CD4-positive, alpha-beta T cell treated with Interleukin-6 at 100 ng/mL for 8 hours (primary cell): ENCODE data around the gene FAM219B.

Experiments
- DNase-seq: peaks from one replicate; pipeline ENCODE4 v3.0.0-alpha.2; 2020; ENCODE audit warnings: mixed read lengths, low spot score

Gene FAM219B

DNA sequence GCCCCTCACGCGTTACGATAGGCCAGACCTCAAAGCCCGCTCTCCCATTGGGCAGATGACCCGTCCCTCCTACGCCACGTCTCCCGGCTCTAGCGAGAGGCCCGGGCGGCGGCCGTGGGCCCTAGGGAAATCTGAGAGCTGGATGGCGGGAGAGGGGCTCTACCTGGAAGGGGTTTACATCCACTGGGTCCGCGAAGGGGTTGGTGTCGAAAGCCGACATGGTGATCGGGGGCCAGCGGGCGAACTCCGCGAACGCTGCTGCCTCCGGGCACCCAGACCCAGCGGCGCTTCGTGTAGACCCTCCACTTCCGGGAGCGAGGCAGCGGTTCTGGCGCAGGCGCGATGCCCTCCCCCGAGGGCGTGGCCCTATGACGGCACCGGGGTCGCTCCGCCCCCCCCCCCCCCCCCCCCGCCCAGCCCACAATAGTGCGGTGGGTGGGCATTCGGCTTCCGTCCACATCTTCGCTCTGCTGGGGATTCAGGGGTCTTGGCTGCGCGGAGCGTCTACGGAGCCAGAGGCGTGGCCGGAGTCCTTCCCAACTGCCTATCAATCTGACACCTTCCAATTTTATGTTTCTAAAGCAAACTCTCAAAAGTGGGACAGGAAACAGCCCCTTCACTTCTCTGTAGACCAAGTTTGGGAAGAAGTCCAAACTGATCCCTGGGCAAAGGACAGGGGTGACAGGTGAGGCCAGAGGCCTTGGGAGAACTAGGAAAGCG is 33.5 kb downstream of the FAM219B start, which contains the start of gene SCAMP2:
Gene SCAMP2, minus strand, starts transcription at position 330 of the 720 bp plus-strand sequence. Its CDS starts 110 bp downstream, at position 220.
- DNase-seq, result peak; percentile 88

DNA sequence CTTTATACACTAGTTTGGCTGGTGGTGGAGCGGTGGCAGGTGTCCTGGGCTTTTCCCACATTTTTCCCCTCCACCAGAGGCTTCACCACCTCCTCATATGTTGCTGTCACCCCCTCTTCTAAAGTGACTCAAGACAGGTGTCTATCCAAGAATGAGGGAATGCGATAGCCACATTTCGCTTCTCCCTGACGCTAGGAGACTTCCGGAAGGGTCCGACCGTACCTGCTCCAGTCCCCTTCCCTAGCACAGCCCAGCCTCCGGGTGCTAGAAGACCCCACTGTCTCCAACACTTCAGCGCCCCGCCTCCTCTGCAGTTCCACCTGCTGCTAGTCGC is 34.0 kb downstream of the FAM219B start:
- DNase-seq, result no peak

DNA sequence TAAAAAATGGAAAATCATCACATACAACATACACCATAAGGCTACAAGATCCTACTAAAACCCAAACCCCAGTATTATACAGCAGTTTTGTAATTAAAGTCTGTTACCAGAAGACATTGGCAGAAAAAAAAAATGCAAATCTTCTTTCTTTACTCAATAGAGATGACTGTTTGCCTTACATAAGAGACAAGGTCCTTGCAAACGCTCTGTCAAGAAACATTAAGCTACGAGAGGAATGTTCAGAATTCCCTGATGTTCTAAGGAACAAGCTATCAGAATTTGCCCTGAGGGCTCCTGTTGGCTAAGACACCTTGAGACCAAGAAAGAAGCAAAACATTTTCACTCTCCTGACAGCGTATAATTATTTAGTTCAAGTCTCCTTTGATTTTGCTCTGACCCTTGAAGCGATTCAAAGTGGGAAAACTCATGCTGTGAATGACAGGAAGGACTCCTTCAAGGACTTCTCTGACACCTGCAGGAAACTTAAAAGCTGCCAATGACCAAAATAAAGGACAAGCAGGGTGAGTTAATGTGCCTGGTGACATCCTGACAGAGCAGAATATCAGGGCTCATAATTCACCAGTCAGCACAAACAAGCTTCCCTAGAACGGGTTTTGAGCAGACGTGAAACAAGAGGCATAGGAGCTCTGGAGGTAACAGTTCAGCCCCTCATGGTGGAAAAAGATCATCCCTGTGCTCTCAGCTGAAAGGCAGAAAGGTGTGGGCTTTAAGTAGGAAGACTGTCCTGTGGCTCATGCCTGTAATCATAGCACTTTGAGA is 36.0 kb downstream of the FAM219B start:
- DNase-seq, result no peak

DNA sequence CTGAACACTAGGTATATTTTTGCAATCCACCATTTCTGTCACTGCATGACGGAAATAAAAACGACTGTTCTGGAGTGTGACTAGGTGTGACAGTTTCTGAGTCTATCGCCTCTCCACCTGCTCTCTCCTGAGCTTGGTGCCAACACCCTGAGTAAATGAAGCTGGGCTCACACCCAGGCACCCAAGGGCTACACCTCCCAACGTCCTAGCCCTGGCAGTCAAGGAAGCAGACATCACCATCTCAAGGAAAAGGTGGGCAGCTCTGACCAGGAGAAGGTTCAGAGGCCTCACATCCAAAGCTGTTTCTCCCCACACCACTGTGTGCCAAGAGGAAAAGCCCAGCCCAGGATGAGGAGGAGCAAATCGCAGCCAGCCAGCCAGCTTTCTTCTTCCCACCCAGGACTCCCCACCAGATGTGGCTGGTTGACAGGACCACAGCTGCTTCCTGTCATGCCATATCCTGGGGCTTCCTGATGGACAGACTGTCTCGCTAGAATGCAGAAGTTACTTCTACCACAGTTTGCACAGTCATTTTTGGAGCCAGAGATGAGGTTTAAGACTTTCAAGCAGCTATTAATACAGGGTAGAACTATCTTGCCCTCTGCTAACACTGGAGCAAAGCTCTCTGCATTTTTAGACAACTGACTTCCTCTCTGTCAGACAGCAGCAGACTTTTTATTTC is 36.8 kb downstream of the FAM219B start:
- peak; percentile 25 for DNase-seq

DNA sequence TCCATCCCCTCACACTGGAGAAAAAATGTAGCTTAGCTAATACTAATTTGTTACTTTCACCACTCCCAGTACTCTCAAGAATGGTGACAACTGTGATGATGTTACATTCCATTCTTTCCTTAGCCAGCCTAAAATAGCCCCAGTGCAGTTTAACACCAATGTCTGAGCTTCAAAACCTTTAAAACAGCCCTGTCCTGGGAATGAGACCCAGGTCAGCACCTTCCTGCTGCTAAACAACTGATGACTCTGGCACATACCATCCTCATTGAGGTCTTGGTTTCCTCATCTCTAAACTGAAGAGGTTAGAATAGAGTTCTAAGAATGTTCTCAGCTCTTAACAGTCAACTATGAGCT is 37.3 kb downstream of the FAM219B start:
- no peak for DNase-seq

DNA sequence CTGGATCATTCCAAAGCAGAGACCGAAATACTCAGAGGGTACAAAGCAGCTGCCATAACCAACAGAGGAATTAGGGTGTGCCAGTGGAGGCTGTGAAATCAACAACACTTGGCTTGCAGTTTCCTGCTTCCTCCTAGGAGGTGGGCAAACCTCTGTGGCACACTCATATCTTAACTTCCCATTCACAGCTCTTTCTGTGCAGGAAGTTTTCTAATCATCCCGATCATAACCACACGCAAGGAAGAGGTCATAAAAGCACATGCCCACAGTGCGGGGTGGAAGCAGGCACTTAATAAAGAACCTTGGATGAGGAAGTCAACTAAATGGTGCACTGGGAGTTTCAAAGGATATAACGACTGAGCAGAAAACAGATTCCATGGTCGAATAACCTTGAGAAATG is 38.6 kb downstream of the FAM219B start:
- peak; percentile 19 for DNase-seq

DNA sequence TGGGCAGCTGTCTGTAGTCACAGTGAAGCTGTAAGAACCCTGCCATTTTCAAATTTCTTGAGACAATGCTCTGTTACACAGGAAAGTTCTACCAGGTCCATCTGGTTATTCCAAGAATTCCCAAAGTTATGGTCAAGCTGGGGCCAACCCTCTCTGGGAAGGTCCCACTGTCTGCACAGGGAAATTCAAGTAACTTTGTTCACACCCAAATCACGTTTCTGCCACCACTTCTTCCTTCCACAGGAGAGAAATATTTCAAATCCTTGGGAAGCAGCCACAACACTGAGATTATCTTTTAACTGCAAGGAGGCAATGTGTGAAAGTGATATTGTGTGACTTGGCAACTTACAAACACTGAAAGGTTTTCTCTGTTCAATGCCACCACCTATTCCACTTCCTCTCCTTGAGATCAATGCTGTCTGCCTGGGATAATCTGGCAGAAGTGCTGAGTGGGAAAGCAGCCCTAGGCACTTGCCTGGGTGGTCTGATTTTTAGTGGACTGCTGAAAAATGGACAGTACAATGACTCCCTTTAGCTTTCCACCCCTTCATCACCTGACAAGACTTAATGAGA is 39.1 kb downstream of the FAM219B start:
- no peak for DNase-seq

DNA sequence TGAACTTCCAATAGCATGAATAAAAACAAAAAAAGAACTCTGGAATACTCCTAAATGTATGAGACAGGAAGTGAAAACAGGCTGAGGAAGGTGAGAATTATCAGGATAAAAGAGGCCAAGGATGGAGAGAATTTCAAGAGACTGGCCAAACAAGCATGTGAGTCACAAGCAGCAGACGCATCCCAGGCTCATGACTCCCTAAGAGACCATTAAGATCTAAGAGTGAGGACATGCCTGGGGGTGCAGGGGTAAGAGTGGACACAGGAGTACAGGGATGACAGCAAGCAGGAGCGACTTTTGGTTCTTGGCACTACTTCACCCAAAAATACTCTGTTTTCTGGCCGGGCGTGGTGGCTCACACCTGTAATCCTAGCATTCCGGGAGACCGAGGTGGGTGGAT is 40.6 kb downstream of the FAM219B start:
- no peak for DNase-seq

DNA sequence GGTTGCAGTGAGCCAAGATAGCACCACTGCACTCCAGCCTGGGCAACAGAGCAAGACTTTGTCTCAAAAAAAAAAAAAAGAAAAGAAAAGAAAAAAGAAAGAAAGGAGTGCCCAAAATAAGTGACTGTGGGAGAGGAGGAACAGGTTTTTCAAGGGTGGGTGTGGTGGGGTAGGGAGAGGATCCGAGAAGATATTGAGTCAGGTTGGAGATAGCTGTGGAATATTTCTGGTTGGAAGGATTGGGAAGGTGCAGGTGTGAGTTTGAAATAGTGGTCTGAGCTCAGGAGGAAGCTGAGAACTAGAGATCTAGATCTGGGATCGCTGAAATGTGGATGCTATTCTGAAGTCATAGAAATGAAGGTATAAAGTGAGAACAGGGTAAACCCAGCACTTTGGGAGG is 41.3 kb downstream of the FAM219B start:
- DNase-seq, result no peak

DNA sequence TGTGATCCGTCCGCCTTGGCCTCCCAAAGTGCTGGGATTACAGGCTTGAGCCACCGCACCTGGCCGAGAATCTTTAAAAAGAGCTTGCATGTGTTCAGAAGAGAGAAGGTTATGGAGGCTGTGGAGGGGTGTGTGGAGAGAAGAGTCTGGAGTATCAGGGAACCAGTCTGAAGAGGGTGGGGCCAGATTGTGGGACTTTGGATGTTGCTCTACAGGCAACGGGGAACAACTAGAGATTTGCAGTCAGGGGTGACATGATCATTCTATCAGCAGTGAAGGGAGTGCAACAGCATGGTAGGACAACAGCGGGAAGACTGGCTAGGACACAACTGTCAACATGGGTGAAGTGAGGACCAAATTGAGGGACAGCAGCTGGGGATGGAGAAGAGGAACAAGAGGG is 42.4 kb downstream of the FAM219B start:
- no peak for DNase-seq

DNA sequence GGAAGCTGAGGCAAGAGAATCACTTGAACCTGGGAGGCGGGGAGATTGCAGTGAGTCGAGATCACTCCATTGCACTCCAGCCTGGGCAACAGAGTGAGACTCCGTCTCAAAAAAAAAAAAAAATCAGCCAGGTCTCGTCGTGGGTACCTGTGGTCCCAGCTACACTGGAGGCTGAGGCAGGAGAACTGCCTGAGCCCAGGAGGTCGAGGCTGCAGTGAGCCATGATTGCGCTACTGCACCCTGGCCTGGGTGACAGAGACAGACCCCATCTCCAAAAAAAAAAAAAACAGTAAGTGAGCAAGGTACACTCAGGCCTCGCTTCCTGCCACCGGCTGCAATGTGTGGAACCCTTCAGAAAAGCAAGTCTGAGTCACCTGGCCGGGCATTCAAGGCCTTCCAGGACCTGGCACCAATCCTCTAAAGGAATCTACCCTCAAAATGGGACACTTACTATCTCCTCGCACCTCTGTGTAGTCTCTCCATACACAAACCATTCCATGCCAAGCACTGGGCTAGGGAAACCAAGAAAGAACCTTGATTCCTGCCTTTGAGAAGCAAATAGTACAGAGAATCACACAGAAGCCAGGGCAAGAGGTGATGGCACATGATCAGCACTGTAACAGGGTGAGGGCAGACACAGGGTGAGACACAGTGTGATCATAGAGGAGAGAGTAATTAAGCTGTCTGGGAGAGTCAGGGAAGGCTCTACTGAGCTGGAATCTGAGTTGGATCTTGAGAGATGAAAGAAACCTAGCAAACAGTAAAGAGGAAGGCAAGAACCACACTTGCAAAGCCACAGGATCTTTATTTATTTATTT is 43.2 kb downstream of the FAM219B start:
- no peak for DNase-seq

DNA sequence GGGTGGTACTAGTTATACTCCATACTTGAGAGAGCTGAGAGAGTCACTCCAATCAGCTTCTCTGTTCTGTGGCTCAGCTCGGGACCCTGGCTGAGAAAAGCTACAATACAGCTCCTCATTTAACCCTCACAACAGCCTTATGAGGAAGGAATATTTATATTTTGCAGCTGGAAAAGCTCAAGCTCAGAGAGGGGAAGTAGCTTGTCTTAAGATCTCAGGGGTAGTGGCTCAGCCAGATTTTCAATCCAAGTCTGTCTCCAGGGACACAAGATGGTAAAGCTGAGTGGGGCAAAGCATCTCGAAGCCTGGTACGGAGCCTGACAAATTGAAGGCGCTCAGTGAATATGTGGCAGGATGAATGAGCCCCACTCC is 48.3 kb downstream of the FAM219B start:
- no peak for DNase-seq

DNA sequence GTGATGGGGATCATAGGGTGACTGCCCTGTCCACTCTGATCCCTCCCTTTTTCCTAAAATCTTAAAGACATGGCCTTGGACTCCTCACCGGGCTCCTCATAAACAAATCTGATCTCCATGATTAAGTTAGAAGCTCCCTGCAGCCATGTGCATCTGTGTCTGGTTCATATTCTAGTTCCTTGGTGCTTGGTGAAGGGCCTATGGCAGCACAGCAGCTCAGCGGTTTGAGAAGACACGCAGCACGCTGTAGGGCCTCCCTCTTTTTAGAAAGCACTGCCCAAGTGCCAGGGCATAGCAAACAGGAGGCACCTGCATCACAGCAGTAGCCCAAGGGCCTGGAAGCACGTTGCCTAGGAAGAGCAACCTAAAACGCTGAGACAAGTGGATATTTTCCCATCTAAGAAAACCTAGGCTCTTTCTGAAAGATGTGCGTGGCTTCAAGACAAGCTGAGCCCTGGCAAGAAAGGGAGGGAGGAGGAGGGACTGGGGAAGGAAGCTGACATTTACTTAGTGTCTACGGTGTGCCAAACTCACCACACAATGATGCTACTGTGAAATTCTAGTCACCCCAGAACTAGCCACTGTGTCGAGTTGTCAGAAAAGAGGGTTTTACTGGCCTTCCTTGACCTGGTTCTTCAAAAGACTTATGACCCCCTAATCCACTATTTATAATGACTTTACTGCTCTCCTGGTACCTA is 48.8 kb downstream of the FAM219B start:
- DNase-seq, result no peak

DNA sequence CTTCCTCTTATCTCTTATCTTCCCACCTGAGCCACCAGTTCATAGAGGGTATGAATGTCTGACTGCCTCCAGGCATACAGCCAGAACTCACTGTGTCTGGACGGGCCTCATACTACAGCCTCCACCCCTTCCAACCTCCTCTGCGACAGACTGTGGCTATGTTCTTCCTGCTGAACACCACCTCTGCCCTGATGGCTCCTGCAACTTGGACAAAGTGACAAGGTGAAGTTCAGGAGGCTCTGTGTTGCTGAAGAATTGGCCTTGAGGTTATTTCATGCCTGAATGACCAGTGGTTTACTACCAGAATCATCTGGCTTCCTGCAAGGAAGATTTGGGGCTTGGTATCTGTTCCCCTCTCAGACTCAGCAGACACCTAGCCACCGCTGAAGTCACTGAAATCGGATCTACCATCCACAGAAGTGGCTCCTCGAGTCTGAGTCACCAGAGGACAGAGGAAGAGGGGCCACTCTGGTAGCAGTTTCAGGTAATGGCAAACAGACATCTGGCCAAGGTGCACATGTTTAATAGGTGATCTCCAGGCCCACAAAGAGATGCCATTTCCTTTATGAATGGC is 49.5 kb downstream of the FAM219B start:
- DNase-seq, result no peak

DNA sequence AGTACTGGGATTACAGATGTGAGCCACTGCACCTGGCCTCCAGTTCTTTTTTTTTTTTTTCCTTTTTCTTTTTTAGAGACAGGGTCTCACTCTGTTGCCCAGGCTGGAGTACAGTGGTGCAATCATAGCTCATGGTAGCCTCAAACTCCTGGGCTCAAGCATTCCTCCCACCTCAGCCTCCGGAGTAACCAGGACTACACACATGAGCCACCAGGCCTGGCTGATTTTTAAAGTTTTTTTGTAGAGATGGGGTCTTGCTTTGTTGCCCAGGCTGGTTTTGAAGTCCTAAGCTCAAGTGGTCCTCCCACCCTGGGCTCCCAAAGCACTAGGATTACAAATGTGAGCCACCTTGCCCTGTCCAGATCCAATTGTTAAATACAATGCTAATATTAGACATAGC is 50.1 kb downstream of the FAM219B start:
- no peak for DNase-seq

DNA sequence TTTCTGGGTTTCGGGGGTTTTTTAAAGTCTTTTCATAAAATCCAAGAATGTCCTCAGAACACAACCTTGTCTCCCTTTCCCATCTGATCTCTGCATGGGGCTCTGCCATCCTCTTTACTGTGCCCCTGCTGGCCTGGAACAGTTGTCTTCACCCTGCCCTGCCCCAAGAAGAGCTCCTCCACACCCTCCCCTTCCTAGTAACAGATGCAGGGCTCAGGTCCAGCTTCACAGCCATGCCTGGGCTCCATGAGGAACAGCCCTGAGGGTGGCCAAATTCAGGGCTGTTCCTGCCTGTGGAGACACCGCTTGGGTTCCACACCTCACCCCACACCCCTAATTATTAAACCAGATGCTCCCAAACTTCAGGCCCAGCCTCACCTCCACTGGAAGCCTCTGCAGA is 50.8 kb downstream of the FAM219B start:
- DNase-seq, result no peak

DNA sequence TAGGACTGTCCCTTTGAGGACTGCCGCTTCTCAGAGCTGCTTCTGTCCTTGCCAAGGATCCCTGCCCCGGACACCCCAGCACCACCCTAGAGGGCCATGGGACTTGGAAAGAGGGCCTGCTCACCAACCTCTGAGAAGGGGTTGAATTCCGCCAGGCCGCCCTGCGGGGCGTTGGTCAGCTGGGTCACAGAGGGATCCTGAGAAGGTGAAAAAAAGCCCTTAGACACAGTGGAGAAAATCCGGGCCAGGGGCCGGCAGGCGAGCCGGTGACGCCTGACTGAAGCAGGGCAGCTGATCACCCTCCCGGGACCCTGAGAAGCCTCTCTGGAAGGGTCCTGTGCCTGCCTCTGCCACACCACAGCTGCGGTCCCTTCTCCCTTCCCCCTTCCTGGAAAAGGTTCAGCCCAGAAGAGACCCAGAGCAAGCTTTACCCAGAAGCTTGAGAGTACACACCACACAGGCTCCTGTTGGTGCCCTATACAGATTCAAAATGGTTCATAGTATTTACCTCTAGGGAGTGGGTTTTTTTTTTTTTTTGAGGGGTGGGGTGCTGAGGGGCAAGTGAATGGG is 52.1 kb downstream of the FAM219B start:
- no peak for DNase-seq

DNA sequence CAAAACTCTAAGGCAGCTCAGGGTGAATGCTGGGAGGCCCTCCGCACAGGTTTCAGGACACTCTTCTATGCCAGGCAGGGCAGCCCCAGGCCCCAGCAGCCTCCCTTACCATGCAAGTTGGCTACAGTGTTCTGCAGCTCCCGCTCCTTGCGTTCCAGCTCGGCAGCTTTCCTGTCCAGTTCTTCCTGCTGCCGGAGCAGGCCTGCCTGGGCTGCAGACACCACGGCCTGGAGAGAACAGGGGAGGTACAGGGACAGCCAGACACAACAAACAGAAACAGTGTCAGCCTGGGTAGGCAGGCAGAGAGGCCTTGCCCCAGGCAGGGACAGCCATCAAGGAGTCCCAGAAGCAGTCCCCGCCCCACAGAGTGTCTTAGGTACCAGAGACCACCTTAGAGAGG is 54.7 kb downstream of the FAM219B start:
- no peak for DNase-seq

DNA sequence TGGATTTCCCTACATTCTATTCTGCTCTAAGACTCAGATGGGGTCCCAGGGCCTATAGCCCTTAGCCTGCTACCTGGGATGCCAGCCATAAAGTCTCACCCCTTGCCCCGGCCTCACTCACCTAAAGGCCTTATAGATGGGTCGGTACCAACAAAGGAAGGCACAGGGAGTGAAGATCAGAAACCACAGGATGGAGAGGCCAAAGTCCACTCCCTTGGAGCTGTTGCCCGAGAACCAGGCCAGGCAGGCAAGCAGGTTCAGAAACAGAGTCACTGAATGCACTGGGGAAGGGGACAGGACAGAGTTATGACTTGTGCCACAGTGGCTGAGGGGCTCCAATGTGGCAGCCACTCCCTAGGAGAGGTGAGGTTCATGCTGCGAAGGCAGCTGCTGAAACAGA is 56.3 kb downstream of the FAM219B start:
- DNase-seq, result no peak
